PC-3 (cell line): Measurements from ENCODE around the gene LRRC8B.

ENCODE experiments used
- CTCF ChIP-seq: fragments of 300-600 bp; sonication (generic); conservative IDR thresholded peaks from 2 replicates; pipeline ENCODE4 v1.5.1; 2017; ENCODE audit warnings: antibody characterized with exemption, low read depth, mild to moderate bottlenecking, low read length
- EZH2 ChIP-seq: fragments of 300-600 bp; sonication (generic); IDR thresholded peaks from one replicate; pipeline ENCODE4 v1.6.1; 2017; ENCODE audit warnings: antibody characterized with exemption, mild to moderate bottlenecking, low read length; ENCODE audit not compliant: unreplicated experiment

DNA sequence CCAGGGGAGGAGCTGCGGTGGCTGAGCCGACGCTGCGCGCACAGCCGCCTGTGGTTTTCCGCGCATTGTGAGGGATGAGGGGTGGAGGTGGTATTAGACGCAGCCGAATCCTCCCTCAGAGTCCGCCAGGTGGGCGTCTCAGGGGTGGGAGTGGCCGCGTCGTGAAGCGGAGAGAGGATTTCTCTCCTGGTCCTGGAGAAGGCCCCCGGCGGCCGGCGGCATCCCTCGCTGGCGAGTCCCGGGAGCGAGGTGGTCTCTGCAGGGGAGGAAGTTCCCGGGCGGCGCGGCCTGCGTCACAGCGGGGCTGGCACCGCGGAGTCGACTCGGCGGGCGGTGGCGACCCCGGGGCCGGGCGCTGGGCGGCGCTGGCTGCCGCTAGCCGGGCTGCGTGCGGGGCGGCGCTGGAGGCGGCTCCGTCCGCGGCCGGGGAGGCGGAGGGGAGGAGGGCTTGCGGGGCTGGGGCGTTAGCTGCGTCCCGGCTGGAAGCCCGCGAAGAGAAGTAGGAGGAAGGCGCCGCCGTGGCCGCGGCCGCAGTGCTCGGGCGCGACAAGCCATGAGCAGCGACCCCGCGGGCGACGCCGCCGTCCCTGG, 108.1 kb downstream of the LRRC8B start, which contains the start of gene LRRC8C:
- TF ChIP-seq CTCF (no peak; the same call in 1 of the 2 replicates), EZH2 (no peak)
